Osteoblast (primary cell): ENCODE results near the gene SUSD4. TPM values are rescaled to one million over a fixed set of nuclear protein-coding genes. Genes with fewer than 3 reads are reported as not detected.

Experiments used
- DNase-seq: peaks from one replicate; pipeline ENCODE4 v3.0.0; 2011; ENCODE audit warnings: low spot score, mixed read lengths; ENCODE audit not compliant: insufficient read length; ENCODE audit errors: missing footprints
- H2AFZ ChIP-seq: 2 replicates; pipeline ENCODE4 v1.6.0; 2011; ENCODE audit warnings: mild to moderate bottlenecking, low read length
- H3K27ac ChIP-seq: 2 replicates; pipeline ENCODE4 v1.5.1; 2011; ENCODE audit warnings: mild to moderate bottlenecking, low read depth, low read length, moderate library complexity
- H3K27me3 ChIP-seq: 2 replicates; pipeline ENCODE4 v1.6.0; 2012; ENCODE audit warnings: mild to moderate bottlenecking, control low read depth, inconsistent platforms, low read length, moderate library complexity; ENCODE audit not compliant: insufficient read depth
- H3K36me3 ChIP-seq: 2 replicates; pipeline ENCODE4 v1.5.1; 2011; ENCODE audit warnings: mild to moderate bottlenecking, low read length, control low read depth, moderate library complexity; ENCODE audit not compliant: insufficient read depth
- H3K4me1 ChIP-seq: 2 replicates; pipeline ENCODE4 v1.5.1; 2011; ENCODE audit warnings: mild to moderate bottlenecking, low read length, control low read depth, moderate library complexity; ENCODE audit not compliant: insufficient read depth
- H3K4me2 ChIP-seq: 2 replicates; pipeline ENCODE4 v1.6.0; 2011; ENCODE audit warnings: mild to moderate bottlenecking, low read length; ENCODE audit not compliant: insufficient read depth
- H3K4me3 ChIP-seq: fragments of 200-600 bp; sonication (generic); 3 replicates; pipeline ENCODE4 v1.5.1; 2012; ENCODE audit warnings: mild to moderate bottlenecking, low read length, inconsistent platforms; ENCODE audit not compliant: insufficient read depth
- H3K79me2 ChIP-seq: 2 replicates; pipeline ENCODE4 v1.6.0; 2012; ENCODE audit warnings: mild to moderate bottlenecking, low read length, control low read depth, inconsistent platforms; ENCODE audit not compliant: insufficient read depth
- H3K9me3 ChIP-seq: 2 replicates; pipeline ENCODE4 v1.5.1; 2011; ENCODE audit warnings: low read depth, low read length, control low read depth
- H4K20me1 ChIP-seq: 2 replicates; pipeline ENCODE4 v1.6.0; 2012; ENCODE audit warnings: mild to moderate bottlenecking, low read length, control low read depth; ENCODE audit not compliant: insufficient read depth
- total RNA-seq: library from RNA; depleted of rRNA; stranded (reverse); fragments of >200 nt; gene quantifications from 2 replicates; pipeline ENCODE4 v1.2.3, GENCODE V29; 2012
- TF ChIP-seq, protein P1 (sequence below): IDR thresholded peaks from 2 replicates; pipeline ENCODE4 v1.5.1; 2011; ENCODE audit warnings: mild to moderate bottlenecking, low read depth, low read length, moderate library complexity; ENCODE audit errors: extremely low read depth

Gene SUSD4
- total RNA-seq, 1 donor: not detected

GRCh38 chr1:223276029-223276428 lies 87.9 kb downstream of the SUSD4 start:
- H3K36me3 ChIP-seq: no peaks in the 10 kb centered on the region
- no peak overlapping the region for H2AFZ ChIP-seq
- H3K27me3 ChIP-seq: peaks cover 5% of the 10 kb centered on the region
- no peaks in the 10 kb centered on the region for H3K79me2 ChIP-seq
- TF ChIP-seq, protein P1, sequence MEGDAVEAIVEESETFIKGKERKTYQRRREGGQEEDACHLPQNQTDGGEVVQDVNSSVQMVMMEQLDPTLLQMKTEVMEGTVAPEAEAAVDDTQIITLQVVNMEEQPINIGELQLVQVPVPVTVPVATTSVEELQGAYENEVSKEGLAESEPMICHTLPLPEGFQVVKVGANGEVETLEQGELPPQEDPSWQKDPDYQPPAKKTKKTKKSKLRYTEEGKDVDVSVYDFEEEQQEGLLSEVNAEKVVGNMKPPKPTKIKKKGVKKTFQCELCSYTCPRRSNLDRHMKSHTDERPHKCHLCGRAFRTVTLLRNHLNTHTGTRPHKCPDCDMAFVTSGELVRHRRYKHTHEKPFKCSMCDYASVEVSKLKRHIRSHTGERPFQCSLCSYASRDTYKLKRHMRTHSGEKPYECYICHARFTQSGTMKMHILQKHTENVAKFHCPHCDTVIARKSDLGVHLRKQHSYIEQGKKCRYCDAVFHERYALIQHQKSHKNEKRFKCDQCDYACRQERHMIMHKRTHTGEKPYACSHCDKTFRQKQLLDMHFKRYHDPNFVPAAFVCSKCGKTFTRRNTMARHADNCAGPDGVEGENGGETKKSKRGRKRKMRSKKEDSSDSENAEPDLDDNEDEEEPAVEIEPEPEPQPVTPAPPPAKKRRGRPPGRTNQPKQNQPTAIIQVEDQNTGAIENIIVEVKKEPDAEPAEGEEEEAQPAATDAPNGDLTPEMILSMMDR: no peak
- H3K4me3 ChIP-seq: no peak overlapping the region
- no peaks in the 10 kb centered on the region for H3K9me3 ChIP-seq
- DNase-seq: no peak
- H3K4me2 ChIP-seq: no peak overlapping the region
- no peaks in the 10 kb centered on the region for H4K20me1 ChIP-seq
- H3K27ac ChIP-seq: no peak overlapping the region
- H3K4me1 ChIP-seq: no peaks in the 10 kb centered on the region

- no peaks in the 10 kb centered on the region for H4K20me1 ChIP-seq
- H2AFZ ChIP-seq: no peak overlapping the region
- no peaks in the 10 kb centered on the region for H3K9me3 ChIP-seq
- no peaks in the 10 kb centered on the region for H3K79me2 ChIP-seq
- no peak overlapping the region for H3K4me3 ChIP-seq
- H3K27me3 ChIP-seq: peaks cover 14% of the 10 kb centered on the region
- H3K36me3 ChIP-seq: no peaks in the 10 kb centered on the region
- no peaks in the 10 kb centered on the region for H3K4me1 ChIP-seq
- no peak for DNase-seq
- no peak overlapping the region for H3K27ac ChIP-seq
- no peak overlapping the region for H3K4me2 ChIP-seq
- TF ChIP-seq, protein P1: no peak
These were observed 90.5 kb downstream of the SUSD4 start for GRCh38 chr1:223273511-223273910.

- no peak for DNase-seq
- Histone ChIP-seq H3K27ac (no peak overlapping the region), H3K79me2 (no peaks in the 10 kb centered on the region), H3K4me2 (no peak overlapping the region), H2AFZ (no peak overlapping the region), H3K4me3 (no peak overlapping the region), H3K9me3 (no peaks in the 10 kb centered on the region), H3K36me3 (no peaks in the 10 kb centered on the region), H4K20me1 (no peaks in the 10 kb centered on the region), H3K27me3 (peaks cover 33% of the 10 kb centered on the region), H3K4me1 (no peaks in the 10 kb centered on the region)
- TF ChIP-seq, protein P1: no peak
These were observed 92.7 kb downstream of the SUSD4 start for GRCh38 chr1:223271085-223271781.

- no peaks in the 10 kb centered on the region for H3K4me1 ChIP-seq
- H2AFZ ChIP-seq: no peak overlapping the region
- H3K27ac ChIP-seq: no peak overlapping the region
- no peaks in the 10 kb centered on the region for H3K79me2 ChIP-seq
- H3K4me3 ChIP-seq: no peak overlapping the region
- TF ChIP-seq, protein P1: no peak
- no peaks in the 10 kb centered on the region for H3K36me3 ChIP-seq
- no peak for DNase-seq
- H3K4me2 ChIP-seq: no peak overlapping the region
- H3K27me3 ChIP-seq: peaks cover 37% of the 10 kb centered on the region
- H3K9me3 ChIP-seq: no peaks in the 10 kb centered on the region
- H4K20me1 ChIP-seq: no peaks in the 10 kb centered on the region
These were observed 93.8 kb downstream of the SUSD4 start for GRCh38 chr1:223270155-223270554.
